GM18508 (cell line): ENCODE measurements around the gene MYH7B.

Experiments
- ATAC-seq: cut with Tn5 transposase; IDR thresholded peaks from one replicate; pipeline ENCODE4 v1.9.1; 2021; ENCODE audit warnings: moderate number of reproducible peaks; ENCODE audit not compliant: insufficient read depth, unreplicated experiment

Gene MYH7B

GRCh38 chr20:34955231-34956040 is at the start of gene MYH7B, which contains the start of gene GSS:
Gene MYH7B, plus strand, starts transcription at chr20:34955868. Its CDS starts 22,138 bp downstream, at chr20:34978006.
Gene GSS, minus strand, starts transcription at chr20:34955806. Its CDS starts 3,954 bp downstream, at chr20:34951852.
- ATAC-seq = peak; percentile 48

- ATAC-seq = no peak
Measured at GRCh38 chr20:34907616-34908469, 47.8 kb upstream of the MYH7B start.

GRCh38 chr20:34915131-34915530 is 40.5 kb upstream of the MYH7B start:
- no peak for ATAC-seq

GRCh38 chr20:34915749-34916455 is 39.8 kb upstream of the MYH7B start:
- ATAC-seq = no peak

GRCh38 chr20:34916774-34917354 is 38.8 kb upstream of the MYH7B start:
- no peak for ATAC-seq

- ATAC-seq = no peak
Measured at GRCh38 chr20:34920055-34920454, 35.6 kb upstream of the MYH7B start.

GRCh38 chr20:34921436-34921835 is 34.2 kb upstream of the MYH7B start:
- ATAC-seq = no peak

- ATAC-seq = no peak
Measured at GRCh38 chr20:34922654-34923381, 32.9 kb upstream of the MYH7B start.

- ATAC-seq = no peak
Measured at GRCh38 chr20:34923414-34923813, 32.3 kb upstream of the MYH7B start.

- ATAC-seq = no peak
Measured at GRCh38 chr20:34925341-34925740, 30.3 kb upstream of the MYH7B start.

- ATAC-seq = no peak
Measured at GRCh38 chr20:34925981-34926380, 29.7 kb upstream of the MYH7B start.

GRCh38 chr20:34926581-34926980 is 29.1 kb upstream of the MYH7B start:
- no peak for ATAC-seq

GRCh38 chr20:34927736-34928135 is 27.9 kb upstream of the MYH7B start:
- ATAC-seq = no peak

- ATAC-seq = no peak
Measured at GRCh38 chr20:34928411-34928810, 27.3 kb upstream of the MYH7B start.

GRCh38 chr20:34931771-34932170 is 23.9 kb upstream of the MYH7B start:
- ATAC-seq = no peak

- ATAC-seq = no peak
Measured at GRCh38 chr20:34938466-34939163, 17.1 kb upstream of the MYH7B start.

GRCh38 chr20:34940081-34940481 is 15.6 kb upstream of the MYH7B start:
- no peak for ATAC-seq

- ATAC-seq = no peak
Measured at GRCh38 chr20:34941226-34941625, 14.4 kb upstream of the MYH7B start.

GRCh38 chr20:34942301-34942700 is 13.4 kb upstream of the MYH7B start:
- ATAC-seq = no peak
